ENCODE measurements around the gene TDRD7.
"Not testable (repeated sequence)": the region's sequence is repeated elsewhere in the genome, so short reads cannot be mapped to it uniquely, and the experiment has no call there.

The TDRD7 gene

GRCh38 chr9:97478301-97478981, 66.5 kb downstream of the TDRD7 start:
- no peak for DNase-seq (ENCODE audit: low read depth in 2 of 2)

GRCh38 chr9:97479496-97480159, 67.7 kb downstream of the TDRD7 start:
- DNase-seq (ENCODE audit: low read depth in 2 of 2): no peak

GRCh38 chr9:97480174-97480573, 68.3 kb downstream of the TDRD7 start:
- DNase-seq (ENCODE audit: low read depth in 2 of 2): no peak

- no peak for DNase-seq (ENCODE audit: low read depth in 2 of 2)
These were observed 68.9 kb downstream of the TDRD7 start for GRCh38 chr9:97480749-97481148.

GRCh38 chr9:97484134-97484533, 72.2 kb downstream of the TDRD7 start:
- DNase-seq (ENCODE audit: low read depth in 2 of 2): no peak

- no peak for DNase-seq (ENCODE audit: low read depth in 2 of 2)
These were observed 75.2 kb downstream of the TDRD7 start for GRCh38 chr9:97487107-97487506.

GRCh38 chr9:97487861-97488260, 76.0 kb downstream of the TDRD7 start:
- no peak for DNase-seq (ENCODE audit: low read depth in 2 of 2)

- DNase-seq (ENCODE audit: low read depth in 2 of 2): no peak
These were observed 79.5 kb downstream of the TDRD7 start for GRCh38 chr9:97491216-97491999.

GRCh38 chr9:97497558-97498375, 85.9 kb downstream of the TDRD7 start:
- DNase-seq (ENCODE audit: low read depth in 2 of 2): not testable (repeated sequence)

GRCh38 chr9:97498846-97499245, 87.0 kb downstream of the TDRD7 start:
- DNase-seq (ENCODE audit: low read depth in 2 of 2): not testable (repeated sequence)

- no peak for DNase-seq (ENCODE audit: low read depth in 2 of 2)
These were observed 88.4 kb downstream of the TDRD7 start for GRCh38 chr9:97500263-97500662.

- DNase-seq (ENCODE audit: low read depth in 2 of 2): no peak
These were observed 88.9 kb downstream of the TDRD7 start for GRCh38 chr9:97500765-97501176.

GRCh38 chr9:97501177-97501971, 89.5 kb downstream of the TDRD7 start, which contains the start of gene TMOD1:
Gene TMOD1 (plus strand): TSS chr9:97501666. CDS start chr9:97524189, 22,523 bp downstream.
- DNase-seq (ENCODE audit: low read depth in 2 of 2): no peak

GRCh38 chr9:97501972-97502221, 90.0 kb downstream of the TDRD7 start:
- no peak for DNase-seq (ENCODE audit: low read depth in 2 of 2)

- DNase-seq (ENCODE audit: low read depth in 2 of 2): no peak
These were observed 90.5 kb downstream of the TDRD7 start for GRCh38 chr9:97502222-97502983.

GRCh38 chr9:97502984-97503861, 91.3 kb downstream of the TDRD7 start:
- DNase-seq (ENCODE audit: low read depth in 2 of 2): no peak

- no peak for DNase-seq (ENCODE audit: low read depth in 2 of 2)
These were observed 91.9 kb downstream of the TDRD7 start for GRCh38 chr9:97503862-97504210.

- no peak for DNase-seq (ENCODE audit: low read depth in 2 of 2)
These were observed 92.7 kb downstream of the TDRD7 start for GRCh38 chr9:97504381-97505216.

- DNase-seq (ENCODE audit: low read depth in 2 of 2): no peak
These were observed 93.9 kb downstream of the TDRD7 start for GRCh38 chr9:97505845-97506244.

All from stimulated activated CD8-positive, alpha-beta memory T cell treated with anti-CD3 and anti-CD28 coated beads, Interleukin-2, amount 100 ng/mL, for 1 hour (primary cell).